GM10266 (cell line): ENCODE data around the gene GRIK2.

Experiments used
- DNase-seq: peaks from one replicate; pipeline ENCODE4 v3.0.0; 2012; ENCODE audit errors: extremely low spot score
- CTCF ChIP-seq: IDR thresholded peaks from 2 replicates; pipeline ENCODE4 v1.5.1; 2012; ENCODE audit warnings: mild to moderate bottlenecking, low read depth; ENCODE audit not compliant: control insufficient read depth, insufficient read depth; ENCODE audit errors: missing control alignments

Gene GRIK2

GRCh38 chr6:101824551-101825345, 431.2 kb downstream of the GRIK2 start:
- DNase-seq = no peak
- TF ChIP-seq CTCF = no peak

- TF ChIP-seq CTCF = no peak
- DNase-seq = no peak
Observed at GRCh38 chr6:101826269-101826668, 432.8 kb downstream of the GRIK2 start.

GRCh38 chr6:101826678-101827077, 433.2 kb downstream of the GRIK2 start:
- no peak for DNase-seq
- TF ChIP-seq CTCF = no peak

- DNase-seq = no peak
- TF ChIP-seq CTCF = no peak
Observed at GRCh38 chr6:101830501-101831031, 437.1 kb downstream of the GRIK2 start.

- no peak for DNase-seq
- no peak for TF ChIP-seq CTCF
Observed at GRCh38 chr6:101832371-101832770, 438.9 kb downstream of the GRIK2 start.

- no peak for TF ChIP-seq CTCF
- DNase-seq = no peak
Observed at GRCh38 chr6:101840100-101840499, 446.6 kb downstream of the GRIK2 start.

- no peak for TF ChIP-seq CTCF
- no peak for DNase-seq
Observed at GRCh38 chr6:101845172-101845571, 451.7 kb downstream of the GRIK2 start.
